GM18520 (cell line): ENCODE data around the gene MID1.

ENCODE experiments used
- ATAC-seq: cut with Tn5 transposase; IDR thresholded peaks from one replicate; pipeline ENCODE4 v1.9.1; 2021; ENCODE audit not compliant: unreplicated experiment

The MID1 gene, protein sequence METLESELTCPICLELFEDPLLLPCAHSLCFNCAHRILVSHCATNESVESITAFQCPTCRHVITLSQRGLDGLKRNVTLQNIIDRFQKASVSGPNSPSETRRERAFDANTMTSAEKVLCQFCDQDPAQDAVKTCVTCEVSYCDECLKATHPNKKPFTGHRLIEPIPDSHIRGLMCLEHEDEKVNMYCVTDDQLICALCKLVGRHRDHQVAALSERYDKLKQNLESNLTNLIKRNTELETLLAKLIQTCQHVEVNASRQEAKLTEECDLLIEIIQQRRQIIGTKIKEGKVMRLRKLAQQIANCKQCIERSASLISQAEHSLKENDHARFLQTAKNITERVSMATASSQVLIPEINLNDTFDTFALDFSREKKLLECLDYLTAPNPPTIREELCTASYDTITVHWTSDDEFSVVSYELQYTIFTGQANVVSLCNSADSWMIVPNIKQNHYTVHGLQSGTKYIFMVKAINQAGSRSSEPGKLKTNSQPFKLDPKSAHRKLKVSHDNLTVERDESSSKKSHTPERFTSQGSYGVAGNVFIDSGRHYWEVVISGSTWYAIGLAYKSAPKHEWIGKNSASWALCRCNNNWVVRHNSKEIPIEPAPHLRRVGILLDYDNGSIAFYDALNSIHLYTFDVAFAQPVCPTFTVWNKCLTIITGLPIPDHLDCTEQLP

DNA sequence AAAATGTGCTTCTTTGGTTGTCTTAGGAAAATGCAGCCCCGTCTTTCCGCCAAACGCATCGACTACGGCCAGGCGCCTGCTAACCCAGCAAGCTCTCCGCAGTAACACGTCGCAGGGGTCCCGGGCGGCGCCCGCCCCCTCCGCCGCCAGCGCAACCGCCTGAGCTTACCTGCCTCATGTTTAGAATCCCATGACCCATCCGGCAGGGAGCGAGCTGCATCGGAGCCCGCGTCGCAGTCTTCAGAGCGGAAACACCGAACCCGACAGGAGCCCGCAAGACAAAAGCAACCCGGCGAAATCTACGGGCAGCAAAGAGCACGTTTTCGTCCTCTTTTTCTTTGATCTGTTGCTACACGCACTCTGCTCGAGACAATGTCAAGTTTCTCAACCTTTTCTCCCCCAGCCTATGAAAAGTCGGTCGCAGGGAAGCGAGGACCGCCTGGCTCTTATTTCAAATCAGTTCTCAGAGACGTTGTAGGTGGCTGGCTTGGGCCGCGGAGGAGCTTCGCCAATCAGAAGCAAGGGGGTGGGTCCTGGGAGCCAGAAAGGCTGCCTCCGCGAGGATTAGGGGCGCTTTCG lies at the start of gene MID1:
Gene MID1 (minus strand): TSS at position 465 of the 579 bp plus-strand sequence. CDS start 53,038 bp downstream, outside the sequence.
- no peak for ATAC-seq

DNA sequence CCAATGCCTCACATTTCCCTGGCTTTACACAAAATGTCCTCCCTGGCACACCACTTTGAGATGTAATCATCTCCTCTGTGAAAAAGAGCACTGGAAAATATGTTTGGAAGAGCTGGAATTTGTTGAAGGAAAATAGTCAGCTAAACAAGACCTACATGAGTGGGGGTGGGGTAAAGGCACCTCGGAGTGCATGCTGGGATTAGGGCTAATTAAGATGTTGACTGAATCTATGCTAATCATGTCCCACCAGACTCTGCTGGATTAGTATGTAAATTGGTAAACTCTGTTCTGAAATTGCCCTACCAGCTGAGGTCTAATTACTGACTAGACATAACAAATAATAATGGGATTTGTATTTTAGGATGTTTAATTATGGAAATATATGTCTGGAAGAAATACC lies 46.8 kb upstream of the MID1 start:
- ATAC-seq = no peak

DNA sequence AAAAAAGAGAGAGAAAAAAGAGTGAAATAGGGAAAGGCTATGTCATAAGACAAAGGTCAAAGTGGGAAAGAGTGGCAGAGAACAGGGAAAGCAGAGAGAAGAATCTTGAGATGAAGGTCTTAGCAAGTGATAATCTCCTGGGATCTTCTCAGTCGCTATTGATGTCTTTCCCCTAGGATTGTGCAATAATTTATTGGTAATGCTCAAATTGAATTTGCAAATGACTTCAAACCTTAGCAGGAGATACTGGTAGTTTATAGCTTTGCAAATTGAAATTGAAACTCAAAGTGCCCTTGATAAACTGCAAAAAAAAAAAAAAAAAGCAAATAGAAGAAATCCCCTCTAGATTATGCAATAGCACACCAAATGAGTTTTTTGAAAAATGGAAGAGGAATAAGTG lies 45.7 kb upstream of the MID1 start:
- ATAC-seq = no peak

DNA sequence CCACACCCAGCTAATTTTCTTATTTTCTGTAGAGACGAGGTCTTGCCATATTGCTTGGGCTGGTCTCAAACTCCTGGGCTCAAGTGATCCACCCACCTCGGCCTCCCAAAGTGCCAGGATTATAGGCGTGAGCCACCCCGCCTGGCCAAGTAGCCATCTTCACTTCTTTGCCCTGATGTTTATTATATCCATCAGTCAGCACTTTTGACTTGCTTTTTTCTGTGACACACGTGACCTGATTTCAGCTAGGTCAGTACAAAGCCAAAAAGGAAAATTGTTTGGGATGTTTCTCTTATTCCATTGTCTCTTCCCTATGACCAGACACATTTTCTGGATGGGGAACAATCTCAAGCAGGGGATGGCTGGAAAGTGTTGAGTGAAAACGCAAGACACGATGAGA lies 45.3 kb upstream of the MID1 start:
- ATAC-seq = no peak

DNA sequence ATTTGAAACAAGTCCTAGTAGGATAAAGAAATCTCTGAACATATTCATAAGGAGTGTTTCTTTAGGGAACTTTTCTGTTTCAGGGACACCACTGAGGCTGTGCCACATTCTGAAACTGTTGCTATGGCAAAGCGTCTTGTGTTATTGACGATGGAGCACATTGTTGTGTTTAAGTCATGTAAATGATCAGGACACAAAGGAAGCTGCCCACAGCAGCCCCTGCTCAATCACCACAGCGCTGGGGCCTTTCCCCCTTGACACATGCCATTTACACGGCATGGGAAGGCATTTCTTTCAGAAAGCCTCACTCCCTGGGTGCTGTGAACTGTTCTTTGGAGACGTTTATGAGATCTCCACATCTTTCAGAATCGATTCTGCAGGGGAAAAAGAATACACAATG lies 39.8 kb upstream of the MID1 start:
- ATAC-seq = no peak

DNA sequence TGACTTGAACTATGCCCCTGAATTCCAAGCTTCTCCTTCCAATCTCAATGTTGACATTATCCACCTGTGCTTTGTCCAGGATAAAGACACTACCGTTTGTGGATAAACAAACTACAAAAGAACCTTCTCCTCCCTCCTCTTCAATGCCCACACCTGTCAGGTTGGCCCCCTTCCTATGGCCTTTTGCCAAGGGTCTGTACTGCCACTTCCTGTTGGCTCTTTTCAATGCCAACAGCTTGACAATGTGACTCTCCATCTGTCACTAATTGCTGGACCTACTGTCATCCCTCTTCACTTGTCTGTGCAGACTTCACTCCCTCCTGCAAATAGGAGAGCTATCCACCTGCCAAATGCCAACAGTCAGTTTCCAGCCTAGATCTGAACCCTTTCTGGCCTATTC lies 35.8 kb upstream of the MID1 start:
- no peak for ATAC-seq

DNA sequence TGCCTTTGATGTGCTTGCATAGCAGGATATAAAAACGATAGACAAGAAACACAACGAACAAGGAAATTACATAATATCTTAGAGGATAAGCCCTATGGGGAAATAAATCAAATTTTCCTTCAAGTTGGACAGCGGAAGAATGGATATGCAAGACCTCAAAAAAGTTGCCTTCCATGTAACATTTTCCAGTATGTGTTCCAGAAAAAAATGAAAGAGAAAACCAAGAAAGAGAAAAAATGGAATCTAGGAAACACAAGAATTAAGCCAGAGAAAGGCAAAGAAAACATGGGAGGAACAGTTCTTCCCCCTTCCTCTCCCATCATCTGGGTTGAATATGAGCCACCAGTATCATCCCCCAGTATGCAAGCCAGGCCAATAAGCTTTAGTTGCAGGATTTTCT lies 34.6 kb upstream of the MID1 start:
- no peak for ATAC-seq

DNA sequence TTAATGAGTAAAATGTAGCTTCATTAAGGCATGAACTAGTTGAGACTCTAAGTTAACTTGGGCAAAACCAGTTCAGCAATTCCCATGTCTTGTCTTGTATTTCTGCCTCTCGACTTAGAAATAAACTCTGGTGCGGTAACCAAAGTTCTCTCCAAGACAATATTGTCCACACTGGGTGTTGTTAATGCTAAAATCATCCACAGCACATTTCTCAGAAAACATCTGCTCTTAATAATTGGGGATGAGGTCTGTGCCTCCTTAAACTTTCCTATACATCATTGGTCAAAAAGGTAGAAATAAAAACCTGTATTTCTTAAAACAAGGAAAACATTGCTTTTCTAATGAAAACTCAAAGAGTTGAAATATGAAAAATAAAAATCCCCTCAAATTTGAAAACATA lies 32.9 kb upstream of the MID1 start:
- no peak for ATAC-seq

DNA sequence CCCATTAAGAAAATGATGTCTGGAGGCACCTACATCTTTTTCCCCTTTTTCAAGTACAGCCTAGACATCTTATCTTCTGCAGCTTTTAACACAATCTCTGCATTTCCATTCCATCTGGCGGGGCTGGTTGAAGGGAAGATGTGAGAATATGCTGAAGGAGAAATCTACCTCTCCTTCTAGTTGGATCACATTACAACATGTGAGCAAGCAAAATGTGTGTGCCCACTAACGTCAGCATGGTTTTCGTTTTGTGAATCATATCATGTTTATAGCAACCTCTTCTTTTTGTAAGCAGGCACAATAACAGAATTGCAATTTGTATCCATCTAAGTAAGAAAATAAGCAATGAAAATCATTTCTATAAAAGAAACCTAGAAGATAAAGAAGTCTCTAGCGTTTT lies 28.9 kb upstream of the MID1 start:
- ATAC-seq = no peak

DNA sequence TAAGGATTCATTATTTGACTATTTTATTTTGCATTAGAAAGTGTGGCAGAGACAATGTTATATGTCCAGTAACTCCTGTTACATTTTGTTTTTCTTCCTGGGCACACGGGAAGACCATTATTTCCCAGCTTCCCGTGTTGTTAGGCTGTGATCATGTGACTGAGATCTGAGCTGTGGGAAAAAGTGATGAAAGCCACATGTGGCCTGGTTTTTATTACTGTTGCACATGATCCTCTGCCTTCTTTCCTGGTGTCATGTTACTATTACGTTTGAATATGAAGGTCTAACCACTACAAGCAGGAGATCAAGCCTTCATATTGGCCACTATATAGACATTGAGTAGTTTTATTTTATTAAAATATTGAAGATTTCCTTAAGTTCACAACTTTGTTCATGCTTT lies 28.2 kb upstream of the MID1 start:
- no peak for ATAC-seq

DNA sequence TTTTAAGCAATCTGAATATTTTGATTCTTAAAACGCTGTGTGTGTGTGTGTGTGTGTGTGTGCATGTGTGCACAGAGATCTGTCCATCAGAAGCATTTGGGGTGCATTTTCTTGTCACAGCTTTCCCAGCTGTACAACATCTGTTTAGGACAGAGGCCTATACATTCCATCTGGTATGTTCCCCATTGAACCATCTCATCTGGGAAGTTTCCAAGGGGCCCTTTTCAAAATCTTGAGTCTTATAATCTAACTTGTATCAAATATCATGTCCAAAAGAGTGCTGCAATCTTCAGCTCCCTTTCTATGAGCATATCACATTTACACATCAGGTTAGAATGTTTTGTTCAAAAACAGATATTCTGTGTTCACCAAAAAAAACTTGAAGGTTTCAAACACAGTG lies 16.5 kb upstream of the MID1 start:
- ATAC-seq = no peak

DNA sequence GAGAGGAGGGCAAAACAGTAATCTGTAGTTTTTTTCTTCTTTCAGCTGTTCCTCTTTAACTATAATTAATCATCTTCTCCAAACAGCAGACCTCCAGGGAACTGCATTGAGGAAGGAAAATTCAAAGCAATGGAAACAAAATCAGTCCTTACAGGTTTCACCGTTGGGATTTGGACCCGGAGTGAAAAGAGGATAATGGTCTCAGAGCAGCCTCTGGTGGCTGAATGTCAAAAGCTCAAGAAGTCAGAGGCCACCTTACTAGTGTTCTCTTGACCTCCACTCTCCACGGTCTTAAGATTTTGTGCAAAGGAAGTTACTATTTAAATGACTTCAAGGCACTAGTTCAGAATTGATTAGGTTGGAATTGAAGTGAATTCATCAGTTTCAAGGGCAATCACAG lies 16.0 kb upstream of the MID1 start:
- ATAC-seq = no peak

DNA sequence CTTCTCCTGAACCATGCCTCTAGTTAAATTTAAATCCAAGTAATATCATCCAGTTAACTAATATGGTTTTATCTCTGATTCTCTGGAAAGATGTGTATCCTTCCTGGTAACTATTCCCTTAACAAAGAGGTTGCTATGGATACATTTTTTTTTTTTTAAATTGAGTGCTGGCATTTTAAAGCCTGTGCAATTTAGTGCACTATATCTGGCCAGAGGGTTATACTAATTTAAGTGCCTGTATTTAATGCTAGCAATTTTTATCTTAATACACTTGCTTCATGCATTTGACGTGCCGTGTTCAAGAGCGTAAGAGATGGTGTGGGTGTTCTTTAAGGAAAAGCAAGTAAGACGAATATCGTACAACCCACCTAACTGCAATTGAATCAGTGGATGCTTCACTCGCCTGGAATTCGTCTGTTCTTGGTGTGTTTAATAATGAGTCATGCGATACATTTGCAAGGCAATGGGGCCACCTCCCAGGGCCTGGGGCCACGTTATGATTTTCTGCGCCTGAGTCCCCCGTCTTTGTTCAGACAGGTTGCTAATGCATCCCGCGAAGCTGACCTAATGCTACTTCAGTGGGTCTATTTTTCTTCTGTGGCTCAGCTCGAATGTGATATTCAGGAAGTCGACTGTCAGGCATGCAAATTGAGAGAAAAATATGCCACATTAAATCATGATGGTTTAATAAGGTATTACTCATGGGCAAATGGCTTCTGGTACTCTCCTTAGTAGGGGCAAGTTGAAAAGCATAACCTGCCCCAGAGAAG lies 14.2 kb upstream of the MID1 start:
- no peak for ATAC-seq

DNA sequence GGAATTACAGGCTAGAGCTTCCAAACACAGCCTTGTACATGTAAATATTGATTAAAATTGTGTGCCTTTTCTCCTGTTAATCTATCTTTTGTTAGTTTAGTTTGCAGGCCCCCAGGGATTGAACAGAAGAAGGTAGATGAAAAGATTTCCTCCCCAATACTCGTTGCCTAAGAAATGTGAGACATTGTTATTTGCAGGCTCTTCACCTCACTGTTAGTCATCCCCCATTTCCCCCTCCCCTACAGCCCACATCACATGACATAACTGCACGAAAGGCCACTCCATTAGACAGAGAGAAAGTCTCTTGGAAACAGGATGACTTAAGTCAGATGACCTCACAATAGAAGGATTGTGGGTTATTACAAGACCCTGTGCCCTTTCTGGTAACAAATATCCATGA lies 13.3 kb upstream of the MID1 start:
- ATAC-seq = no peak

DNA sequence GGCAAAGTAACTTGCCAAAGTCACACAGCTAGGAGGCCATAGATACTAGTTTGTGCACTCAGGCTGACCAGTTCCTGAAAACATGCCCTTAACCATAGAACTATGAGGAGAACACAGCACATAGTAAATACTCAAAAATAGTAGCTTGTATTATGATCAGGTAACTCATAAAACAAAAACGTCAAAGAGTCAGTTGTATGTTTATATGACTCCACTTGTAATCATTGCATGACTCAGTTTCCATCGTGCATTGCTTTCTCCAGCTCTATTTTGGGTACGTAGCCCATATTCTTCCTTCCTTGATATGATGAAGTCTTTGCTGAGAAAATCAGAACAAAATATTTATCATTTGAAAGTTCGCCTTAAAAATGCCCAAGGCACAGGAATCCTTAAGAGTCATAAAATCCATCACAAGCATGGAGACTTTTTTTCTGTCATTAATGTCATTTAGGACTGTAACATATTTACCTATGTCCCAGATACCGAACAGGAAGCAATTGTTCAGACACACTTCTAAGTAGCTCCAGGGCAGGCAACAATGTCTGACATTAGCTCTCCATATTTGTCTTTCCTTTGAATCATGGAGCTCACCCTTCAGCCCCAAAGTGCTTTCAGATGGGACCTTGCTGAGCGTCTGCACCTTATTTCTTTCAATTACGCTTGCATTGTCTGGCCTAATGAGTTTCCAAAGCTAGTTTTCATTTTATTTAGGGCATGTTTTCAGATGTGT lies 11.2 kb upstream of the MID1 start:
- no peak for ATAC-seq

DNA sequence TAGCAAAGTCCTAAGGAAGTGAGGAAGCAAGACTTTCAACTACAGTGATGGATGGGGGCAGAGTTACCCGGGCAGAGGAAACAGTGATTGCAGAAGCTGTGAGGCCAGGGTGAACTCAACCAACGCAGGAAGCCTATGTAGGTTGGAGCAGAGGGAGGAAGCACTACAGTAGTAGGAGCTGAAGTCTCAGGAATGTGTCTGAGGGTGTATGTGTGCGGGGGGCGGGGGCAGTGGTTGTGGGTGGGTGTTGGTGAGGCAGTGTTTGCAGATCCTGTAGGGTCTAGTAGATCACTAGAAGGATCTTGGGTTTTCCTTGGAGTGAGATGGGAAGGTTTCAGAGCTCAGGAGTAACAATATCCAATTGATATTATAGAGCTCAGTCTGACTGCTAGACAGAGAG lies 9.9 kb upstream of the MID1 start:
- no peak for ATAC-seq

DNA sequence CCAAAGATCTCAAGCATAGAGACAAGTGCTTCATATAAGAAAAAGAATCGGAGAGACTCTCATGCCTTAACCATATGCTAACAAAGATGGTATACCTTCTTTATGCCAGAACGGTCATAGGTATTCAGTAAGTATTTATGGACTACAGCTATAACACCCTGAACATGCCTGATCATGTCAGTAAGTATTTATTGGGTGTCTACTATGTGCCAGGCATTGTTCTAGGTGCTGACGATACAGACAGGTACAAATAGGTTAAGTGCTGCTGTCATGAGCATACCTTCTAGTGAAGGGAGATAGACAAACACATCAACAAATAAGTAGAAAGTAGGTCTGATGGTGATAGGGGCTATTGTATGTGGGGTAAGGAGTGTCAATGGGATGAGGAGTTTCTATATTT lies 9.5 kb upstream of the MID1 start:
- no peak for ATAC-seq

DNA sequence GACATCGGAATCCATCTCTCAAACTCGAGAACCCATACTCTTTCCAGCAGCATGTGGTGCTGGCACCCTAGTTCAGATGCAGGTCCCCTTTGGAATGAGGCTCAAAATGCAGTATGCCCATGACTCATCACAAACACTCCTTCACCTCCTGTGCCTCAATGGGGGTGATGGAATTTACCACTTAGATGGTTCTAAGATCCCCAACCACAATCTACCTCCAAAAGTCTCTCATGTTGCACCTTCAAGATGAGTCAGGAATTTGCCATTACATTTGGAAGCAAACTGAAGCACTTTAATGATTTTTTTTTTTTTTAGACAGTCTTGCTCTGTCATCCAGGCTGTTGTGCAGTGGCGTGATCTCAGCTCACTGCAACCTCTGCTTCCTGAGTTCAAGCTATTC lies 8.5 kb upstream of the MID1 start:
- no peak for ATAC-seq

DNA sequence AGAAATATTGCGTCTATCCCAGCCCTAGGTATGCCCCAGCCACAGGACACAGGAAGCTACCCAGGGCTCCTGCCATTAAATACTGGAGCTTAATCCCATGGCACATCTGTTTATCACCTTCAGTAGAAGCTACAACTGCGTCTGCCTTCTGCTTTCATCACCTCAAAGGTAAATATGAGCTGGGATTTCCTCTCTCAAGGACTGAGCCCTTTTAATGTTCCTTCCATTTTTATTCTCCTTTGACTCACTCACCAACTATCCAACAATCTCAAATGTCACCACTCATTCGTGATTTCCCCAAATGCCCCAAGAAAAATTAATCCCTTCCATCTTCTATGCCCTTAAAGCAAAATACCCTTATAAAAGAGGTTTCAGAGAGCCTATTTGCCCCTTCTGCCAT lies 1.8 kb upstream of the MID1 start:
- no peak for ATAC-seq

DNA sequence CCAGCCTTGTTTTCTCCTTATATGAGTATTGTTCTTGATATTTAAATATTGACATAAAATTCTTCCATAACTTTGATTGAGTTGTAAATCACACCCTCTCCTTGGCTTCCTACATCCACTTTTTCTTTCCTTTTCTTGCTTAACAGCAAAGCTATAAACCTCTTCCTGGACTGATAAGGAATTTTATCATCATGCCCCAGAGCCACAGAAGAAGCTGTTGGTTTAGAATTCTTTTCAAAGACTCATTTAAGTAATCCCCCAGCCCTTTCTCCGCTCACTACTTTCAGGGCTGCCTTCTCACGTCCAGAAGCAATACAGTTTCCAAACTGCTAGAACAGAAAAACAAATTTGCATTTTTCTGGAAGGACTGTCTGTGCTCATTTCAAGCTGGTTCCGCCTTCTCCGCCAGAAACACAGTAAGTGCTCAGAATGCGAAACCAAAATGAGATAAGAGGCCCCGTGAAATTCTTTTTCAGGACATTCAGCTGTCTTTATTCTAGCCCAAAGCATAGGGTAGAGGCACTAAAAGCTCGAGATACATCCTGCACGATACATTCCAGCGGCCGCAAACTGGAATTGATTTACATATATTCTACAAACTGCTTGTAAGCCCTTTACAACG lies 849 bp downstream of the MID1 start:
- ATAC-seq = no peak

DNA sequence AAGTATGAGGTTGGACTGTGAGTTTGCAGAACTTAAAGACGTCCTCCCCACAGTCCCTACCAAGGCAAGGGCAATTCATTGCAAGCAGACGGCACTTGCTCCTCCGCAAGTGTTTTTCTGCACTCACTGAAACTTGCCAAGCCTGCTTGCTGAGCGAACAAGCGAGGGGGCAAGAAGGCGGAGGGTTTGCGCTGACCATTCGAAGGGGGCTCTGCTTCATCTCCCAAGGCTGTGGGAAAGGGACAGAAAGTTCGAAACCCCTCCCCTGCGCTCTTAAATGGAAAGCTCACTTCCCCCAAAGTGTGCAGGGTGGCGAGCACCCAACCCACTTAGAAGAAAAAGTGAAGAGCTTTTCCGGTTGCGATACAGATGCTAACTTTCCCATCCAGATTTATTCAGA lies 1.4 kb downstream of the MID1 start:
- ATAC-seq = no peak
